NCI-H1092 (cell line): ENCODE results near the gene SLC66A1.

Experiments
- DNase-seq: peaks from one replicate; lab custom pipeline; 2025; lab: John Stamatoyannopoulos, UW

Gene SLC66A1

DNA sequence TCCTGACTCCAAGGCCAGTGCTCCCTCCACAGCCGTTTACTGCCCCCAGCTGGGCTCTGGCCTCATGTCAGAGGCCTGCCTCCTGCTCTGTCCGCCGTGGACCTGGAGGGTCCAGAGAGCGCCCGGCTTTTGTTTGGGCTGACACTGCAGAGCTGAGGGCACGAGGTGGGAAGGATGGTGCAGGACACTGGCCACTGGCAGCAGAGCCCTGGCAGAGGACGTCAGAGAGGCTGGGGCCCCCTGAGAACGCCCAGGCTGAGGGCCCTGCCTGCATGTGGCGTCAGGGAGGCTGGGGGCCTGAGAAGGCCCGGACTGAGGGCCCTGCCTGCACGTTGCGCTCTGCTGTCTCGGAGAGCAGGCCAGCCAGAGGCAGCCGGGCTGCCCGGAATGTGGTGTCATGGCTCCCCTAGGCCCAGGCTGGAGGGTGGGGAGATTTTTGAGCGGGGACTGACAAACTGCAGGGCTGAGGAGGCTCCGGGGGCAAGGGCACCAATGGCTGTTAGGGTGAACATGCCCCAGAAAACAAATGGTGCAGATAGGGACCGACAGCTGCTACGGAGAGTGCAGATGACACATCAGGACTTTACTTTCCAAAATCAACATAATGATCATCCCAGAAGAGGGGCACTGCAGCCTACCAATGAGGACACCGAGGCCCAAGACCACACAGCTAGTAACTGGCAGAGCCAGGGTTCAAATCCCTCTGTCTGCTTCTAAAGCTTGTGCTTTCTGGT, 31.7 kb downstream of the SLC66A1 start:
- DNase-seq, result no peak

DNA sequence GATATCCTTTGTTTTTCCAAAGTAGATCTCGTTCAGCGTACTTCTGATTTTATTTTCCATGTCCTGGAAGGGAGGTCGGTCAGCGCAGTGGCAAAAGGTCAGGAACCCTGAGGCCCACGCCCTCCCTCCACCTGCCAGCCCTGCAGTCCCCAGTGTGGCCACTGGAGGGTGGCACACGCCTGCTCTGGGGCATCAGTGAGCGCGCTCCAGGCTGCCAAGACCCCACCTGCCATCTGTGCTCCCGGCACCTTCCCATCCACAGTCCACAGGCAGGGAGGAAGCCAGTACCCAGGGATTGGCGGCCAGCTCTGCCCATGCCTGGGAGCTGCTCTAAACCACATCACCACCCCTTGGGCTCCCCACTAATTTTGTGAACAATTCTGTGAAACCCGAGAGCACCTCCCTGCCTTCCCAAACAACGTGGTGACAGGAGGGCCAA, 32.3 kb downstream of the SLC66A1 start:
- DNase-seq, result peak; percentile 71

DNA sequence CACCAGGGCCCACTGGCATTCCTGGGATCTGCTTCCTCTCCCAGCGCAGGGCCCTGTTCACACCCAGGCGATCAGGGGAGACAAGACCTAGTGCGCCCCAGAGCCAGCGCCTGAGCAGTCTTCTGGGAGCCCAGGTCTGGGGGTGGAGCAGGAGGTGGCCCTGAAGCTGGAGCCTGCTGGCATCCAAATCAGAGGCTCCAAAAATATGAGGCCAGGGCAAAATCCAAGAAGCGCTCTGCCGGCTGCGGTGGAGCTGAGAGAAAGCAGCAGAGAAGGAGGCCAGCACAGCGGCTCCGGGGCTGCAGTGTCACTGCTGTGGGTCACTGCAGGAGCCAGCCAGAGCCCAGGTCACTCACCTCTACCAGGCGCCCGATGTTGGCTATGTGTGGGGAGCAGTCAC, 32.7 kb downstream of the SLC66A1 start:
- no peak for DNase-seq

DNA sequence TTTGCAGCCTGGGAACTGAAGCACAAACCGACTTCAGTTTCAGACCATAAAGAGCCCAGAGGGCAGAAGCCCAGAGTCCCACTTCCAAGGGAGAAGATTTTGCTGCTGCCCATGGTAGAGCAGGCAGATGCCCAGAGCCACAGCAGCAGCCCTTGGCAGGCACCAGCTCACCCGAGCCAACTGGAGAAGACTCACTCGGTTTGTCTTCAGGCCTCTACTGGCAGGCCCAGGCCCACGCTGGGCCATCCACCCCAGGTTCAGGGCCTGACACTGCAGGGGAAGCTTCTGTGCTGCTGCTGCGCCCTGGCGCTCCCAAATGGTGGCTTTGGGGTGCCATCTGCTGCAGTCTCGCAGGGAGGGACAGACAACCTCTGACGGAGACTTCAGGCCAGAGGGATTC, 33.3 kb downstream of the SLC66A1 start:
- no peak for DNase-seq

DNA sequence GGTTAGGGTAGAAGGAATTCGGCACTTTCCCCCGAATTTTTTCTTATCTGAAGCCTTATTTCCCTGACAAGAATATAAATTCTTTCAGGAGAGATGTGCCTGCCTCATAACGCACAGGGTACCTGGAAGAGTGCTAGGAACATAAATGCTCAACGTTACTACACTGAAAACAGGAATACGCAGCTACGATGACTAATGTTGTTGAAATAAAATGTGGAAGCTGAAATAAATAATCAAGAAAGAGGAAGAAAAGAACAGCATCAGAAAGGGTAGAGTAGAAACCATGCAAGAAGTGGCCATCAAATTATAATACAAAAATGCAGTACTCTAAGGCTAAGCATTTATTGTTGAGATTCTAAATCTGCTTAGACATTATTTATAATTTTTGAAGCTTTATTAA, 33.9 kb downstream of the SLC66A1 start:
- DNase-seq, result no peak

DNA sequence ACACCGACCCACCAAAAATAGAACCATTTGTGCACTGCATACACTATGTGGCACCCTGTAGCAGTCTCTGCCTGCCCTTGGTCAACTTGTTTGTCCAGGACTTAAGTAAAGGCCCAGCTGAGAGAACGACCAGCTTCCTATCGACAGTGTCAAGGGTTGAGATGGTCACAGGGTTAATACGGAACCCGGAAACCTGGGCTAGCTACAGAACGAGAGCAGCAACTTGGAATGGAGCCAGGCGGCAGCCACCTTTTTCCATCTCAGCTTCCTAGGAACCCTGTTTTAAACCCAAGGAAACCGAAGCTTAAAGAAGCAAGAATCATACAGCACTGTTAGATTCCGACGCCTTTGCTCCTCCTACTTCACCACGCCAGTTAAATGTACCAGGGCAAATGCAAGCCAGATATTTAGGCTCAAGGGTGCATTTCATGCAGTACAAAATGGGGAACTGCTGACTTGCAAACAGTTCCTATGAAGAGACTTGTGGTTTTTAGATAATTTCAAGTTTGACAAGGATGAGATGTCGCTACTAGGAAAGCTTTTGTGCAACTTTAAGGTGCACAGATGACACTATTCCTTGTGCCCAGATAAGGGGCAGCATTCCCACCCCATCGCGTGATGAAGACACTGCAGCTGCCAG, 35.5 kb downstream of the SLC66A1 start:
- no peak for DNase-seq

DNA sequence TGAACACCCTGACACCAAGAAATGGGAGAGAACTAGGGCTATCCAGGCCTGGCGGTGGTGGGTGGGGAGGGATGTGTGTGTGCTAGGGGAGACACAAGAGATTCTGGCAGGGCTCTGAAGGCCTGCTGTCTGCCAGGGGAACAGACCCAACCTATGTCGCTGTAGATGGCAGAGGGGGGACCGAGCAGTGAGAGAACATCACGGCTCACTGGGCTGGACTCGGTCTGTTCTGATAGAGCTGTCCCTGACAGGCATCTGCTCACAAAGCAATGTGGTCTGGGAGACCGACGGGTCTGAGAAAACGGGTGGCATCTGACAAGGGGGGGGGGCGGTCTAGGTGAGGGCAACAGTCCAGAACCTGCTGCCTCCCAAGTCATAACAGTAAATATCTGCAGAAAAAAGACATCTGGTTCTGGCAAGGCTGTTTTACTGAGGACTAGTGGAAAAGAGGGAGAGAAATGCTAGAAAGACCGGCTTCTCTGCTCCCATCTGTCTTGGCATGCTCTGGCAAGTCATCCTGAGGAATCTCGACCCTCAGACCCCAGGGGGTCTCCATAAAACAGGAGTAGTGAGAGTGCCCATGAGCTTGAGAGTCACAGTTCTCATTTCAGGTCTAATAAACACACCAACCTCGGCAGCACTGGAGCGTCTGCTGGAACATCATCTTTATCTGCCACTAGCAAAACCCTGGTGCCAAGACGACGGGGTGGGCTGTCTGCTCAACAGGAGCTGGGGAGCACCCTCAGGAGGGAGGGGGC, 36.5 kb downstream of the SLC66A1 start:
- DNase-seq, result no peak

DNA sequence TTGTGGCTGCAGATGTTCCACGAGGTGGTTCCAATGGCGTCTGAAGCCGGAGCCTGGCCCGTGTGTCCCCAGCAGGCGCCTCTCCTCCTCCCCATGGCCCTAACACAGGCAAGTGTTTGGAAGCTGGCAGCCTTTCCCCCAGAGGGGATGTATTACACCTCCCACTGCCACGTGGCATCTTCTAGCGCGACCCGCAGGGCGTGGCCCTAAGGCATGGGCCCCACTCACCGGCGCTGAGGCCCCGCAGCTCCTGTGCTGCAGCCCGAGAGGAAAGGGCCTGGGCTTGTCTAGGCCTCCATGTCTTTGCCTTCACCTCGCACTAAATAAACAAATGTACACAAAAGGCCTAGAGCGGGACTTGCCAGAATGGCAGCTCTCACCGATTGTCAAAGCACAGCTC, 37.9 kb downstream of the SLC66A1 start:
- DNase-seq, result no peak

DNA sequence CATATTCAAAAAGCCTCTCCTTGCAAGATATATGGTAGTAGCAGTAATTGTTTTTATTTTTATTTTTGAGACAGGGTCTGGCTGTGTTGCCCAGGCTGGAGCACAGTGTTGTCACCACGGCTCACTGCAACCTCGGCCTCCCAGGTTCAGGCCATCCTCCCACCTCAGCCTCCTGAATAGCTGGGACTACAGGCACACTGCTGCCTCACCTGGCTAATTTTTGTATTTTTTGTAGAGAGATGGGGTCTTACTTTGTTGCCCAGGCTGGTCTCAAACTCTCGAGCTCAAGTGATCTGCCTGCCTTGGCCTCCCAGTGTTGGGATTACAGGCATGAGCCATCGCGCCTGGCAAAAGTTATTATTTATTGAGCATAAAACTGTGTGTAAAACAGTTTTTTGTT, 38.4 kb downstream of the SLC66A1 start:
- DNase-seq, result no peak

DNA sequence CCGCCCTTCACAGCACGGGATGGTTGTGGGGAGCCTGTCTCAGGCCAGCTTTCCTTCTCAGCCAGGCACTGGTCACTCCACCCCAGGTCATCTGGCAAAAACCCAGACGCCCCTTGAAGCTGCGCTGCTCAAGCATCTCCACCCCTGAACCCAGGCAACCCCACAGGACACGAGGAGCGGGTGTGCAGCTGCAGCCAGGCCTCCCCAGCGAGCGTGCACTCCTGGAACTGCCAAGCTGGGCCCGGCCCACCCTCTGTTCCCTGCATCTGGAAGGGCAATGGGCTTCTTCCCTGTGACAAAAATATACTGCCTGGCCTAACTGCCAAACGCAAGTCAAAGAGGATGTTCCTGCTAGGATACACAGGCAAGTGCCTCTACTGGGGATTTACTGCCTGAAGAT, 39.7 kb downstream of the SLC66A1 start:
- no peak for DNase-seq

DNA sequence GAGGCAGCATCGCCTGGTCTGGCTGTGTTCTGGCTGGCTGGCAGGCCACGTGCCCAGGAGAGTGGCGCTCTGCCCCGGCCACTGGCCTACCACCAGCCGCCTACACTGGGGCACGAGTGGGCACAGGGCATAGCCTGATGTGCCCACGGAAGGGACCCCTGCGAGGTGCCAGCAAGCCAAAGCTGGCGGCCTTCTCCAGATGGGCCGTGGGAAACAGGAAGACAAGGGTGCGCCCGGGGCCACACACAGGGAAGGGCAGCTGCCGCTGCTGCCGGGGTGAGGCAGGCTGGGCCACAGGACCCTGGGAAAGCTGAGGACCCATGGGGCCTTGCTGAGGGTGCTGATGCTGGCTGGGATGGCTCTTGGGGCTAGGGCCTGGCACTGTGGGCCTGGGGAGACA, 40.7 kb downstream of the SLC66A1 start:
- no peak for DNase-seq

DNA sequence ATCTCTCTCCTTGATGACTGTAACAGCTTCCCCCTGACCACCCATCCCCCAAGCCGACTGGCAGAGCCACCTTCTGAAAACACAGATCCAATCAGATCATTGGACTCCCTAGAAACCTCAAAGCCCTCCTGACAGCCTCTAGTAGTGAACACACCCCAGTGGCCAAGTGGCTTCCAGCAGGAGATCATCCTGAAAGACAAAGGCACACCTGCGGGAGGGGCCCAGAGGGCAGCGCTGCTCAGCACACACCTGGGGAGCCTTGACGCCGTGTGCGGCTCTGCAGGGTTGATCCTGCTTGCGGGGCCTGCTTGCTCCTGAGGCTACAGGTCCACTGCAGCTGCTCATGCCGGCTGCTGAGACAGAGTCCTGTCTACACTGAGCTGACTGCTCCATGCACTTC, 41.5 kb downstream of the SLC66A1 start:
- peak; percentile 69 for DNase-seq

DNA sequence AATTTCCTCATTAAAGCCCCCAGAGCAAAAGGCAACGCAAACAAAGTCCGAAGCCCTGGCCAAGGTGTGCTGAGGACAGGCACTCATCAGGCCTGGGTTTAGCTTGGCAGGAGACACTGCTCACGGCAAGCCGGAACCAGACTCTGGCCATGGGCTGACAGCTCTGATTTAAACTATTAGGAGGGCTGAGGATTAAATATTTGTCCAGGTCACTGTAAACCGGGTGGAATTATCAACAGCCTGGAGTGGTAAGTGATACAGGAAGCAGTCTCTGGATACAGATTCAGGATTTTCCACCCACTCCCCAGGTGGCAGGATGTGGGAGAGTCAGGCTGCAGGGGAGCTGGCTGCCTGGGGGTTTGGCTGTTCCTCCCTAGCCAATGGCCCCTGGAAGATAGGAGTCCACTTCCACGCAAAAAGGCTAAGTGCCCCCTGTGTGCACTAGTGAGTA, 42.4 kb downstream of the SLC66A1 start:
- DNase-seq, result peak; percentile 98

DNA sequence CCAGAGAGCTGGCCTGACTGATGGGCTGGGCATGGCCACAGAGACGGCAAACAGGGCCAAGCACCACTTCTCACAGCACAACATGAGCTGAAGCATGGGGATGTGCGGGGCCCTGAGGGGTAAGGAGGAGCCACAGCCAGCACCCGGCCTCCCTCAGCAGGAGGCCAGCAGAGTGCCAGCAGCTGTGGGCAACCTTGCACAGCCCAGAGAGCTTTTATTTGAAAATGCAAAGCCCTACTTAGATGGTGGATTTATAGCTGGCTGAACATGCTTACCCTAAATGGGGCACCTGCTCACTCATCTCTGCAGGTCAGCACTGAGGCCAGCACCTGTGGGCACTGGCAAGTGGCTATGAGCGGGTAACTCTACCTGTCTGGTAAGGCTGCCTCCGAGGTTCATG, 44.1 kb downstream of the SLC66A1 start:
- peak; percentile 92 for DNase-seq

DNA sequence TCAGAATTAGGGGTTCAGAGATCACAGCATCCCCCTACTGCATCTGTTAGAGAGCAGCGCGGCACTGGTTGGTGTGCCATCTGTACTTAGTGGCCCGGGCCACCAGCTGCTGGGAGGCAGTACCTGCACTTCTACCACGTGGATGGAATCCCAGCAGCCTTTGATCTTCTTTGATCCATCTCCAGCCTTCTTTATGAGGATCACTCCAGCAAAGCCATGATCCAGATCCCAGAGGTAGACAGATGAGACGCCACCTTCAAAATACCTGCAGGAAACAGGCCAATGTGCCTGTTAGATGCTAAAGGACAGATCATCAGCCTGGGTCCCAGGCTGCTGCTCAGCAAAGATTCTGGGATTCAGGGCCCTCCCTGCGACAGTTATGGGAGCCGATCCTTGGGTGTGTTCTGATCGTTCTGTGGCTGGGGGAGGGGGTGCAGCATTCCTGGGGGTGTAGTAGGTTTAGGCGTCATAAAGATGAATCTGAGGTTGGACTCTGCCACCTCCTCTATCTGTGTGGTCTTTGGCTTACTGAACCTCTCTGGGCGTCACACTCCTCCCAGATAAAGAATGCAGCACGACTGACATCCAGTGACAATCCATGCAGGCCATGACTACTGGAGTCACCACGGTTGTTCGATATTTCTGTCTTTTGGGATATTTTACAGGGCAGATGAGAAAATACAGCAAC, 45.3 kb downstream of the SLC66A1 start:
- DNase-seq, result no peak

DNA sequence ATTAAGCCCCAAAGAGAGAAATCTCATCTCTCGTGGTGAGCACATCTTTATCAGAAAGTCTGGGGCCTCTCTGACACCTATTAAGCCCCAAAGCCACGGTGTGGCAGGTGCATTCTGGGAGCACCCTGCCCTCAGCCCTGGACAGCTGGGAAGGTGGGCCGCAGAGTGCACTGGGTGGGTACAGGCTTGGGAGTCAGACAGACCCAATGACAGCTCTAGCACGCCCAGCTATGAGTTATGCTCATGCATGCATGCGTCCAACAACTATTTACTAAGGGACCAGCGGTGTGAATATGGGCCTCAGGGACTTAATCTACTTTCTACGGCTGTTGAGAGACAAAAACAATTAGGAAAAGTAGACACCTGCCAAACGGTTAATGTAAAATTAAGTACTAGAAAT, 46.6 kb downstream of the SLC66A1 start:
- no peak for DNase-seq

DNA sequence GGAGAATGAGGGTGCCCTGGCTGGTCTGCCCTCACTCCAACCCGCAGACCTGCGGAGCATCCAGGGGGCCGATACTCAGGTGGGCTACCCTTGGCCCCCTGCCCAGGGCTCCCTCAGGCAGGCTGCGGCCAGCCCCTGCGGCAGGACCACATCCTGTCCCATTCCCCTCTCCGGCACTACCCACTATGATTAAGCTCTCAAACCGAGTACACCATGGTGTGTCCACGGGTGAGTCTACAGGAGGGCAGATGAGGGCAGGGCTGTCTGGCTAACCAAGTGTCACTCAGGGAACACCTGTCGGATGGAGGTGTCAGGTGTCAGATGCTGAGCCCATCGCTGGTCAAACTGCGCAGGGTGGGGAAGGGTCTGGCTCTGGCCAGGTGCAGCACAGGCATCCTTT, 47.2 kb downstream of the SLC66A1 start:
- no peak for DNase-seq

DNA sequence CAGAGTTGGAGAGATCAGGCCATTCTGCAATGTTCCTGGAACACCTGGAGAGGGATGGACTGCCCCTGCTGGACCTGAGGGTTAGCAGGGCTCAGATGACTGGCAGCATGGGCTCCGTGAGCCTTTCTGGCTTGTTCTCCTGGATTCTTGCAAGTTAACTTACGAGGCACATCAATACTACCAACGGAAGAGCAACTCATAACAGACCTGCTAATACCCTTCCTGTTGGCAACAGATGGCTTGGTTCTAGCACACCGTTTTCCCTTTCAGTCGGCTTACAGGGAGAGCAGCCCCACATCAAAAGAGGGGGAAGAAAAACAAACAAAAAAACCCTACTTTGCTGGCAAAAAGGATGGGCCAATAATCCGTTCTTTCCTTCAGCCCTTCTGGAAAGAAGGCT, 47.9 kb downstream of the SLC66A1 start:
- no peak for DNase-seq

DNA sequence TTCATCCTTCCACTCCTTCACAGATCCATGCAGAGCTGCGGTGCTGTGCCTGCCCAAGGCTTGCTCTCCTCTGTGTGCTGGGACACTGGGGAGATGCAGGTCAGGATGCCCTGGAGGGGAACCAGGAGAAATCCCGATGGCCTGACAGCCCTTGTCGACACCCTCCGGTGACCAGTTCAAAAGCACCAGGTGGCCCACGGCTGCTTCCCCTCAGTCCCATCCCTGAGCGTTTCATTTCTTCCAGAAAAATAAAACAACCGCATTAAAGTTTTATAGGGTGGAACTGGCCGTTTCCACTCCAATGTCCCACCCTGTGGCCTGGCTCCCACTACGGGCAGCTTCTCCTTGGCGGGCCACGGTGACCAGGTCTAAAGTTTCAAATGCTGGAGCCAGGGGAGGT, 48.3 kb downstream of the SLC66A1 start:
- DNase-seq, result no peak

DNA sequence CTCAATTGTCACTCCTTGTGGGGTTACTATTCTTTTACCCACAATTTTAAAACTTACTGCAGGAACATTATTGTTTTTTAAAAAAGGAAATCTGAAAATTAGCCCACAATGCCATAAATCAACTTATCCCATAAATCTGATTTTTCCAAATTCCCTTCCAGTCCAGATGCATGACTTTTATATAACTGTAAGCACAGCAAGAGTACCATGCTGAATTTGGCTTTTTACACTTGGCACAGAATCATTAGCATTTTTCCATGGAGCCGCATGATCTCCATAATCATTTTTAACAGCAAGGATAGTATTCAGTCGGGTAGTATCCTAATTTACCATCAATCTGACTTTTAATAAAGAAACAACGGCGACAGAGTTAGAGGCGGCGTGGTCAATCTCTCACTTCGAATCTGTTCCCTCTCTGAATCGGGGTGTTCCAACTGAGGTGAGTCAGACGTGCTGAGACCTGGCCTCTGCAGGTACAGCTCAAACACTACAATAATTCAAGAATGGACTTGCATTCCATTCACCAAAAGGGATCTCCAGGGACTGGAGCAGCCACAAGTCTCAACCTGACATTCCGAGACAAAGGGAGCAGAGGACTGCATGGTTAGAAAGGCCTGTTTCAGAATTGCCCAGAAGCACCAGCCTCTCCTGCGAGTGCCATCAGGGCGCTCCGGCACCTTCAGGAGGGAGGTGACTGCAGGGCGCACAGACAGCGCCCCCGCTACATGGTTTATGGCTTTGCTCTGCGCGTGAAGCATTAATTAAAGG, 48.9 kb downstream of the SLC66A1 start:
- no peak for DNase-seq

DNA sequence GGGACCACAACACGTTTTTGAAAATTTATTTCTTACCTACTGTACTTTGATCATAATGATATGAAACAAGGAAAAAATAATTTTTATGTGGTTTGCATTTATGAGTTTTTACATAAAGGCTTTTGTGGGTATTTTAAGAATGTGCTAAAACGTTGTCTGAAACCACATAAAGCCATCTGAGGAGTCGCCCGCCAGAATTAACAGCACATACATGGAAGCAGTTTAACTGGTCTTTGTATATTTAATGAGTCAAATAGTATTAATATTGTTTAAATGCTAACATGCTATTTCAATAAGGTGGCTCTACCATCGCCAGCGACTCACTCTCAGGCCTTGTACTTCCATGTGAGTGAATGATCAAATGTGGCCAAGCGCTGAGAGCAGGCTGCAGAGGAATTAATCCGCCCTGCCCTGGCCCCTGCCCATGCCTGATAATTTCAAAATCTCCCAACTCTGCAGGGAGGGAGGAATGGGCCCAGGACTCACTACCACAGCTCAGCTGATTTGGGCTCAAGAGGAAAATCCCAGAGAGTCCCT, 49.6 kb downstream of the SLC66A1 start:
- DNase-seq, result no peak
